Kidney (tissue), 14 donors: Measurements from ENCODE around the gene FAM240B. TPM values are rescaled to one million over a fixed set of nuclear protein-coding genes. Genes with fewer than 3 reads are reported as not detected.

Experiments used
- DNase-seq, 5 donors: peaks; one replicate each; pipeline ENCODE4 v3.0.0-alpha.2; 2013 to 2020
- FAIRE-seq: peaks from 2 replicates; lab custom pipeline; 2012; peaks lifted over from hg19 to GRCh38; lab: Jason Lieb, UNC
- H3K27ac ChIP-seq, 2 donors: one replicate each; pipeline ENCODE4 v1.7.0; 2013; ENCODE audit warnings: low read depth in 2 of 2, low read length in 2 of 2, inconsistent platforms in 1 of 2
- H3K27me3 ChIP-seq: one replicate; pipeline ENCODE4 v1.7.1; 2013; ENCODE audit warnings: low read length, inconsistent platforms; ENCODE audit not compliant: control insufficient read depth, insufficient read depth
- H3K36me3 ChIP-seq, 3 donors: one replicate each; pipeline versions ENCODE4 v1.7.0 to v1.7.1; 2013; ENCODE audit warnings: low read length in 3 of 3, control low read depth in 1 of 3, inconsistent platforms in 1 of 3; ENCODE audit not compliant: insufficient read depth in 3 of 3, control insufficient read depth in 2 of 3
- H3K4me1 ChIP-seq, 3 donors: one replicate each; pipeline versions ENCODE4 v1.7.0 to v1.7.1; 2013; ENCODE audit warnings: low read length in 3 of 3, inconsistent platforms in 1 of 3, low read depth in 1 of 3; ENCODE audit not compliant: control insufficient read depth in 2 of 3, insufficient read depth in 2 of 3
- H3K4me3 ChIP-seq, 3 donors: one replicate each; pipeline versions ENCODE4 v1.7.0 to v1.8.1; 2013; ENCODE audit warnings: low read length in 3 of 3, control low read depth in 1 of 3, inconsistent platforms in 1 of 3
- H3K9ac ChIP-seq, 3 donors: one replicate each; pipeline versions ENCODE4 v1.7.0 to v1.7.1; 2013; ENCODE audit warnings: low read length in 3 of 3, control low read depth in 1 of 3, inconsistent platforms in 1 of 3
- H3K9me3 ChIP-seq, 3 donors: one replicate each; pipeline versions ENCODE4 v1.7.0 to v1.7.1; 2013; ENCODE audit warnings: low read length in 3 of 3, control low read depth in 1 of 3, inconsistent platforms in 1 of 3; ENCODE audit not compliant: control insufficient read depth in 2 of 3, insufficient read depth in 1 of 3
- CTCF ChIP-seq: IDR thresholded peaks from 3 replicates; pipeline ENCODE4 v1.5.1; 2012; ENCODE audit warnings: mild to moderate bottlenecking, moderate library complexity, borderline replicate concordance; ENCODE audit not compliant: insufficient read depth; ENCODE audit errors: extremely low read depth
- intact Hi-C: fragments of 100-400 bp; cut with DNase I; formaldehyde crosslinking; loops from one replicate; pipeline ENCODE4 v1.11.1; 2022
- polyA plus RNA-seq: library from polyadenylated mRNA; stranded (reverse); fragments of 350-450 nt; fragmentation: Illumina TruSeq; extraction: RNeasy Lipid Tissue Mini Kit (QIAGEN cat#74804); gene quantifications from one replicate; pipeline ENCODE4 v1.2.3, GENCODE V29; 2014; ENCODE audit warnings: low read depth, low replicate concordance; ENCODE audit not compliant: insufficient read depth
- total RNA-seq: library from RNA; stranded (reverse); fragmentation: NEBNext Ultra II Directional; extraction: Animal tissue kit (Norgen Biotek cat#: 25700); gene quantifications from one replicate; pipeline ENCODE4 v1.2.1, GENCODE V29; 2021
- donor health status: control.
- donor health status: control.
- donor health status: control.
- donor health status: control.
- donor health status: control.
- donor health status: DM: yes; HTN: yes; CAD: no.
- donor health status: Normal renal cell carcinoma (clear cell type).

The FAM240B gene
- total and polyA plus RNA-seq, 2 donors from 2014 or later, result not detected

- DNase-seq (no peak), FAIRE-seq (no peak)
- intact Hi-C loops, result no loop called here
- H3K27ac ChIP-seq, result no peak overlapping the region
- H3K9me3 ChIP-seq, result no peaks in the 10 kb centered on the region
- no peaks in the 10 kb centered on the region for H3K36me3 ChIP-seq
- H3K4me1 ChIP-seq, result no peaks in the 10 kb centered on the region
- no peak overlapping the region for H3K9ac ChIP-seq
- no peaks in the 10 kb centered on the region for H3K27me3 ChIP-seq
- no peak overlapping the region for H3K4me3 ChIP-seq
- no peak for TF ChIP-seq CTCF
Measured at GRCh38 chr9:38670542-38671371, 49.2 kb downstream of the FAM240B start.

GRCh38 chr9:38668791-38669466, 51.0 kb downstream of the FAM240B start:
- Histone ChIP-seq H3K27ac (no peak overlapping the region), H3K9ac (no peak overlapping the region), H3K9me3 (no peaks in the 10 kb centered on the region), H3K4me3 (no peak overlapping the region), H3K36me3 (no peaks in the 10 kb centered on the region), H3K27me3 (no peaks in the 10 kb centered on the region), H3K4me1 (no peaks in the 10 kb centered on the region)
- intact Hi-C loops, result no loop called here
- DNase-seq, result no peak
- no peak for TF ChIP-seq CTCF
- no peak for FAIRE-seq

GRCh38 chr9:38662763-38663593, 57.0 kb downstream of the FAM240B start:
- intact Hi-C loops, result no loop called here
- DNase-seq (peak in 2 of 5 donors; percentile 28 to 37), FAIRE-seq (no peak)
- H3K9me3 ChIP-seq, result no peaks in the 10 kb centered on the region
- no peak for TF ChIP-seq CTCF
- no peaks in the 10 kb centered on the region for H3K4me1 ChIP-seq
- no peak overlapping the region for H3K27ac ChIP-seq
- no peaks in the 10 kb centered on the region for H3K27me3 ChIP-seq
- H3K4me3 ChIP-seq, result no peak overlapping the region
- H3K36me3 ChIP-seq, result no peaks in the 10 kb centered on the region
- H3K9ac ChIP-seq, result no peak overlapping the region
